WTC11 (cell line): ENCODE results near the gene TFCP2. TPM values are rescaled to one million over a fixed set of nuclear protein-coding genes. Genes with fewer than 3 reads are reported as not detected.

Source experiments
- ATAC-seq: fragments of 200-7000 bp; cut with Tn5 transposase; 2 replicates; pipeline ENCODE4 v1.10.0; 2021; ENCODE audit warnings: mild to moderate bottlenecking, moderate library complexity
- CTCF ChIA-PET: fragments of 300-600 bp; sonication (Branson Sonifier 250); formaldehyde crosslinking; loops from one replicate; lab custom pipeline; 2021; ENCODE audit warnings: antibody characterized with exemption; lab: Charles Lee
- POLR2A ChIA-PET: fragments of 350-600 bp; sonication (Branson Sonifier 250); formaldehyde crosslinking; loops from one replicate; lab custom pipeline; 2021; ENCODE audit warnings: antibody characterized with exemption; lab: Charles Lee
- DNase-seq: peaks from one replicate; pipeline ENCODE4 v3.0.0; 2021; ENCODE audit warnings: low spot score
- H3K27ac Mint-ChIP-seq: 2 replicates; pipeline ENCODE4 v1.8.0; 2021; ENCODE audit warnings: mixed read lengths
- H3K27me3 Mint-ChIP-seq: 2 replicates; pipeline ENCODE4 v1.8.0; 2021; ENCODE audit warnings: low read depth, mild to moderate bottlenecking, moderate library complexity, mixed read lengths
- H3K36me3 Mint-ChIP-seq: 2 replicates; pipeline ENCODE4 v1.8.0; 2021; ENCODE audit warnings: mixed read lengths
- H3K4me1 Mint-ChIP-seq: 2 replicates; pipeline ENCODE4 v1.8.0; 2022; ENCODE audit warnings: mixed read lengths
- H3K4me3 Mint-ChIP-seq: 2 replicates; pipeline ENCODE4 v1.8.0; 2021; ENCODE audit warnings: mild to moderate bottlenecking, moderate library complexity, mixed read lengths
- H3K9me3 Mint-ChIP-seq: 2 replicates; pipeline ENCODE4 v1.8.0; 2021; ENCODE audit warnings: mixed read lengths
- ARID4B ChIP-seq: sonication (generic); formaldehyde crosslinking; IDR thresholded peaks from 2 replicates; pipeline ENCODE4 v1.8.0; 2023; ENCODE audit warnings: missing genetic modification reagents, mild to moderate bottlenecking, borderline replicate concordance
- ATF2 ChIP-seq: sonication (generic); formaldehyde crosslinking; IDR thresholded peaks from 2 replicates; pipeline ENCODE4 v1.8.1; 2022; ENCODE audit warnings: low read depth, missing genetic modification reagents, borderline replicate concordance
- CREM ChIP-seq: sonication (generic); formaldehyde crosslinking; IDR thresholded peaks from 2 replicates; pipeline ENCODE4 v1.8.1; 2022; ENCODE audit warnings: mild to moderate bottlenecking, missing genetic modification reagents, moderate library complexity
- E2F5 ChIP-seq: sonication (generic); formaldehyde crosslinking; IDR thresholded peaks from 2 replicates; pipeline ENCODE4 v1.8.1; 2022; ENCODE audit warnings: mild to moderate bottlenecking, moderate library complexity, missing genetic modification reagents
- ETV6 ChIP-seq: sonication (generic); formaldehyde crosslinking; IDR thresholded peaks from 2 replicates; pipeline ENCODE4 v1.8.1; 2022; ENCODE audit warnings: mild to moderate bottlenecking, missing genetic modification reagents
- FOXK1 ChIP-seq: sonication (generic); formaldehyde crosslinking; IDR thresholded peaks from 2 replicates; pipeline ENCODE4 v1.8.0; 2022; ENCODE audit warnings: mild to moderate bottlenecking, moderate library complexity, missing genetic modification reagents
- GTF2I ChIP-seq: fragments of 250-450 bp; sonication (Bioruptor Pico); conservative IDR thresholded peaks from 2 replicates; pipeline ENCODE4 v1.4.0; 2021; ENCODE audit warnings: mild to moderate bottlenecking
- HMGXB4 ChIP-seq: sonication (generic); formaldehyde crosslinking; IDR thresholded peaks from 2 replicates; pipeline ENCODE4 v1.8.1; 2023; ENCODE audit warnings: mild to moderate bottlenecking, moderate library complexity, missing genetic modification reagents
- JAZF1 ChIP-seq: fragments of 250-450 bp; sonication (Bioruptor Pico); IDR thresholded peaks from 2 replicates; pipeline ENCODE4 v1.9.0; 2021; ENCODE audit warnings: moderate library complexity, mild to moderate bottlenecking, inconsistent platforms
- KAT7 ChIP-seq: sonication (generic); formaldehyde crosslinking; IDR thresholded peaks from 2 replicates; pipeline ENCODE4 v1.8.1; 2023; ENCODE audit warnings: missing genetic modification reagents, mild to moderate bottlenecking, borderline replicate concordance
- MAX ChIP-seq: sonication (generic); formaldehyde crosslinking; IDR thresholded peaks from 2 replicates; pipeline ENCODE4 v1.8.0; 2022; ENCODE audit warnings: mild to moderate bottlenecking, missing genetic modification reagents
- MLX ChIP-seq: sonication (generic); formaldehyde crosslinking; IDR thresholded peaks from 2 replicates; pipeline ENCODE4 v1.8.1; 2023; ENCODE audit warnings: mild to moderate bottlenecking, missing genetic modification reagents, moderate library complexity
- NR1H2 ChIP-seq: sonication (generic); formaldehyde crosslinking; IDR thresholded peaks from 2 replicates; pipeline ENCODE4 v1.9.0; 2021; ENCODE audit warnings: mild to moderate bottlenecking, moderate library complexity, missing genetic modification reagents
- NR2C2 ChIP-seq: sonication (generic); formaldehyde crosslinking; IDR thresholded peaks from 2 replicates; pipeline ENCODE4 v1.8.0; 2022; ENCODE audit warnings: mild to moderate bottlenecking, missing genetic modification reagents
- RORB ChIP-seq: fragments of 250-450 bp; sonication (Bioruptor Pico); IDR thresholded peaks from 2 replicates; pipeline ENCODE4 v1.9.0; 2021; ENCODE audit warnings: mild to moderate bottlenecking
- SMAD3 ChIP-seq: sonication (generic); formaldehyde crosslinking; IDR thresholded peaks from 2 replicates; pipeline ENCODE4 v1.8.0; 2022; ENCODE audit warnings: missing genetic modification reagents, mild to moderate bottlenecking, borderline replicate concordance
- SOX15 ChIP-seq: fragments of 250-450 bp; sonication (Bioruptor Pico); IDR thresholded peaks from 2 replicates; pipeline ENCODE4 v1.9.0; 2021; ENCODE audit warnings: mild to moderate bottlenecking
- SP1 ChIP-seq: sonication (generic); formaldehyde crosslinking; conservative IDR thresholded peaks from 2 replicates; pipeline ENCODE4 v1.8.1; 2022; ENCODE audit warnings: missing genetic modification reagents
- TEAD1 ChIP-seq: sonication (generic); formaldehyde crosslinking; IDR thresholded peaks from 2 replicates; pipeline ENCODE4 v1.8.0; 2022; ENCODE audit warnings: mild to moderate bottlenecking, missing genetic modification reagents
- USF2 ChIP-seq: sonication (generic); formaldehyde crosslinking; IDR thresholded peaks from 2 replicates; pipeline ENCODE4 v1.8.1; 2023; ENCODE audit warnings: mild to moderate bottlenecking, missing genetic modification reagents, moderate library complexity
- ZNF396 ChIP-seq: fragments of 250-450 bp; sonication (Bioruptor Pico); IDR thresholded peaks from 2 replicates; pipeline ENCODE4 v1.8.0; 2021; ENCODE audit warnings: mild to moderate bottlenecking, moderate library complexity, borderline replicate concordance
- ZNF423 ChIP-seq: fragments of 250-450 bp; sonication (Bioruptor Pico); IDR thresholded peaks from 2 replicates; pipeline ENCODE4 v2.1.2; 2022; ENCODE audit warnings: mild to moderate bottlenecking, moderate library complexity
- total RNA-seq: library from RNA; stranded (reverse); gene quantifications from 3 replicates; pipeline ENCODE4 v1.2.3, GENCODE V29; 2021

TFCP2 gene
- total RNA-seq, 1 experiment from 2014 or later, result 35.4 TPM

GRCh38 chr12:51162217-51162616 lies 10.7 kb downstream of the TFCP2 start:
- ChIA-PET CTCF (no interaction called here), POLR2A (no interaction called here)
- H3K27ac Mint-ChIP-seq, result 0 out of 2 replicates have a peak overlapping the region, but pooled peaks have one; percentile 2
- no peak overlapping the region for H3K4me3 Mint-ChIP-seq
- DNase-seq, result no peak
- no peaks in the 10 kb centered on the region for H3K9me3 Mint-ChIP-seq
- no peaks in the 10 kb centered on the region for H3K27me3 Mint-ChIP-seq
- H3K36me3 Mint-ChIP-seq, result 0 out of 2 replicates have a peak, but pooled peaks cover 5% of the 10 kb centered on the region
- no peak for ATAC-seq
- H3K4me1 Mint-ChIP-seq, result peaks cover 3% of the 10 kb centered on the region
- TF ChIP-seq ARID4B (CRISPR knock-in tag) (no peak), SOX15 (CRISPR knock-in tag) (no peak), GTF2I (no peak), ETV6 (CRISPR knock-in tag) (no peak), FOXK1 (CRISPR knock-in tag) (no peak), HMGXB4 (CRISPR knock-in tag) (no peak), SP1 (CRISPR knock-in tag) (no peak)

GRCh38 chr12:51160814-51161459 lies 12.0 kb downstream of the TFCP2 start:
- POLR2A ChIA-PET, result no interaction called here
- Mint-ChIP-seq H3K9me3 (no peaks in the 10 kb centered on the region), H3K4me3 (no peak overlapping the region), H3K36me3 (0 out of 2 replicates have a peak, but pooled peaks cover 5% of the 10 kb centered on the region), H3K4me1 (peaks cover 11% of the 10 kb centered on the region), H3K27ac (peak overlapping the region; percentile 43; the same call in 1 of the 2 replicates), H3K27me3 (no peaks in the 10 kb centered on the region)
- DNase-seq (no peak), ATAC-seq (no peak)
- CTCF ChIA-PET, result no interaction called here
- TF ChIP-seq MAX (CRISPR knock-in tag) (no peak), SMAD3 (CRISPR knock-in tag) (no peak), ZNF396 (no peak), TEAD1 (CRISPR knock-in tag) (no peak), KAT7 (no peak), ZNF423 (no peak), MLX (CRISPR knock-in tag) (no peak), USF2 (CRISPR knock-in tag) (no peak), NR1H2 (no peak), RORB (CRISPR knock-in tag) (no peak), CREM (no peak), ATF2 (CRISPR knock-in tag) (no peak), NR2C2 (CRISPR knock-in tag) (no peak), E2F5 (CRISPR knock-in tag) (no peak), JAZF1 (CRISPR knock-in tag) (no peak)
